Neural cell (in vitro differentiated cells): ENCODE results near the gene LY6G5C. TPM values are rescaled to one million over a fixed set of nuclear protein-coding genes. Genes with fewer than 3 reads are reported as not detected.

ENCODE experiments used
- H2AFZ ChIP-seq: fragments of 200-600, 300-800 bp; sonication (generic), shearing (Covaris generic); 2 replicates; pipeline ENCODE4 v1.6.0; 2014; ENCODE audit warnings: low read depth, mild to moderate bottlenecking, antibody characterized with exemption, low read length, moderate library complexity
- H3F3A ChIP-seq: fragments of 200-600 bp; shearing (Covaris generic); 2 replicates; pipeline ENCODE4 v1.6.1; 2016; ENCODE audit warnings: mild to moderate bottlenecking, moderate library complexity, mixed read lengths, antibody characterized with exemption, low read length; ENCODE audit not compliant: insufficient read depth, poor library complexity, severe bottlenecking
- H3K27ac ChIP-seq: fragments of 200-600, 300-800 bp; sonication (generic), shearing (Covaris generic); 2 replicates; pipeline ENCODE4 v1.5.1; 2014; ENCODE audit warnings: mild to moderate bottlenecking, low read length, moderate library complexity
- H3K27me3 ChIP-seq: fragments of 300-800, 200-600 bp; sonication (generic), shearing (Covaris generic); 2 replicates; pipeline ENCODE4 v1.6.0; 2014; ENCODE audit warnings: mild to moderate bottlenecking, low read depth, low read length, moderate library complexity; ENCODE audit not compliant: insufficient read depth
- H3K36me3 ChIP-seq: fragments of 300-800, 200-600 bp; sonication (generic), shearing (Covaris generic); 2 replicates; pipeline ENCODE4 v1.5.1; 2014; ENCODE audit warnings: mild to moderate bottlenecking, antibody characterized with exemption, low read length, moderate library complexity; ENCODE audit not compliant: insufficient read depth
- H3K4me2 ChIP-seq: fragments of 300-800, 200-600 bp; sonication (generic), shearing (Covaris generic); 2 replicates; pipeline ENCODE4 v1.6.0; 2014; ENCODE audit warnings: mild to moderate bottlenecking, low read length
- H3K4me3 ChIP-seq: fragments of 300-800, 200-600 bp; sonication (generic), shearing (Covaris generic); 2 replicates; pipeline ENCODE4 v1.5.1; 2014; ENCODE audit warnings: mild to moderate bottlenecking, low read length, moderate library complexity
- H3K79me2 ChIP-seq: fragments of 200-600 bp; shearing (Covaris generic); replicated peaks from 2 replicates; pipeline ENCODE4 v1.6.0; 2014; ENCODE audit warnings: mild to moderate bottlenecking, low read length, moderate library complexity; ENCODE audit not compliant: insufficient read depth
- H3K9ac ChIP-seq: fragments of 300-800, 200-600 bp; sonication (generic), shearing (Covaris generic); 2 replicates; pipeline ENCODE4 v1.6.1; 2016; ENCODE audit warnings: mild to moderate bottlenecking, low read length, mixed read lengths
- H3K9me2 ChIP-seq: fragments of 200-600 bp; shearing (Covaris generic); 2 replicates; pipeline ENCODE4 v1.6.1; 2016; ENCODE audit warnings: mild to moderate bottlenecking, low read length, mixed read lengths; ENCODE audit not compliant: insufficient read depth
- H3K9me3 ChIP-seq: fragments of 200-600, 300-800 bp; sonication (generic), shearing (Covaris generic); 2 replicates; pipeline ENCODE4 v1.6.1; 2016; ENCODE audit warnings: mild to moderate bottlenecking, mixed run types, low read length, moderate library complexity, mixed read lengths
- H4K20me1 ChIP-seq: fragments of 200-600 bp; shearing (Covaris generic); 2 replicates; pipeline ENCODE4 v1.6.1; 2016; ENCODE audit warnings: mild to moderate bottlenecking, mixed run types; ENCODE audit not compliant: insufficient read depth
- CTCF ChIP-seq: fragments of 450-650 bp; IDR thresholded peaks from 2 replicates; pipeline ENCODE4 v1.5.1; 2014; ENCODE audit warnings: antibody characterized with exemption, mild to moderate bottlenecking, moderate library complexity; ENCODE audit not compliant: poor library complexity, severe bottlenecking
- EP300 ChIP-seq: fragments of 450-650 bp; conservative IDR thresholded peaks from 2 replicates; pipeline ENCODE4 v1.6.1; 2014; ENCODE audit warnings: antibody characterized with exemption, mild to moderate bottlenecking, moderate library complexity; ENCODE audit not compliant: poor library complexity, severe bottlenecking
- EZH2 ChIP-seq: fragments of 200-600, 300-800 bp; shearing (Covaris generic), sonication (generic); IDR thresholded peaks from 2 replicates; pipeline ENCODE4 v1.6.1; 2014; ENCODE audit warnings: antibody characterized with exemption, low read length, borderline replicate concordance, mild to moderate bottlenecking; ENCODE audit not compliant: insufficient read depth, poor library complexity, severe bottlenecking
- MXI1 ChIP-seq: fragments of 450-650 bp; conservative IDR thresholded peaks from 2 replicates; pipeline ENCODE4 v1.6.1; 2014; ENCODE audit warnings: antibody characterized with exemption, mild to moderate bottlenecking; ENCODE audit not compliant: poor library complexity, severe bottlenecking
- POLR2AphosphoS5 ChIP-seq: IDR thresholded peaks from 2 replicates; pipeline ENCODE4 v1.6.1; 2012
- RAD21 ChIP-seq: fragments of 450-650 bp; conservative IDR thresholded peaks from 2 replicates; pipeline ENCODE4 v1.6.1; 2014; ENCODE audit warnings: antibody characterized with exemption, mild to moderate bottlenecking, moderate library complexity
- REST ChIP-seq: IDR thresholded peaks from 2 replicates; pipeline ENCODE4 v1.6.1; 2012; ENCODE audit warnings: borderline replicate concordance
- SMC3 ChIP-seq: fragments of 450-650 bp; conservative IDR thresholded peaks from 2 replicates; pipeline ENCODE4 v1.6.1; 2014; ENCODE audit warnings: antibody characterized with exemption, mild to moderate bottlenecking, moderate library complexity; ENCODE audit not compliant: poor library complexity
- TAF1 ChIP-seq: IDR thresholded peaks from 2 replicates; pipeline ENCODE4 v1.6.1; 2012; ENCODE audit warnings: low read depth
- polyA plus RNA-seq: library from polyadenylated mRNA; depleted of rRNA; stranded (reverse); fragments of >200 nt; gene quantifications from 2 replicates; pipeline ENCODE4 v1.2.3, GENCODE V29; 2014

Gene LY6G5C
- polyA plus RNA-seq, 1 donor from 2014 or later: 13.4 TPM

- Histone ChIP-seq H3K27ac (no peak overlapping the region), H3K27me3 (no peaks in the 10 kb centered on the region), H3F3A (no peaks in the 10 kb centered on the region), H3K4me2 (no peak overlapping the region), H3K36me3 (no peaks in the 10 kb centered on the region), H3K79me2 (no peaks in the 10 kb centered on the region), H3K9me3 (no peaks in the 10 kb centered on the region), H3K9me2 (no peaks in the 10 kb centered on the region), H4K20me1 (no peaks in the 10 kb centered on the region), H3K9ac (no peak overlapping the region), H3K4me3 (no peak overlapping the region), H2AFZ (no peak overlapping the region)
- TF ChIP-seq EZH2 (no peak), CTCF (no peak), TAF1 (no peak), POLR2AphosphoS5 (no peak), RAD21 (no peak), MXI1 (no peak), SMC3 (no peak), REST (no peak), EP300 (no peak)
Observed at GRCh38 chr6:31636698-31637596, 43.9 kb downstream of the LY6G5C start.

GRCh38 chr6:31634969-31635575 is 45.8 kb downstream of the LY6G5C start:
- no peaks in the 10 kb centered on the region for H4K20me1 ChIP-seq
- H3K27me3 ChIP-seq: no peaks in the 10 kb centered on the region

More at GRCh38 chr6:31634969-31635575, 45.8 kb downstream of the LY6G5C start:
- TF ChIP-seq TAF1: no peak
- TF ChIP-seq MXI1: no peak
- TF ChIP-seq SMC3: no peak
- TF ChIP-seq POLR2AphosphoS5: no peak
- no peak for TF ChIP-seq EP300
- no peak for TF ChIP-seq CTCF
- TF ChIP-seq REST: no peak
- TF ChIP-seq RAD21: no peak
- TF ChIP-seq EZH2: no peak
- no peaks in the 10 kb centered on the region for H3K36me3 ChIP-seq
- H3K9ac ChIP-seq: no peak overlapping the region
- H3K27ac ChIP-seq: no peak overlapping the region
- H3K9me3 ChIP-seq: no peaks in the 10 kb centered on the region
- no peak overlapping the region for H3K4me3 ChIP-seq
- H3F3A ChIP-seq: no peaks in the 10 kb centered on the region
- no peak overlapping the region for H3K4me2 ChIP-seq
- no peaks in the 10 kb centered on the region for H3K79me2 ChIP-seq
- no peak overlapping the region for H2AFZ ChIP-seq
- H3K9me2 ChIP-seq: no peaks in the 10 kb centered on the region
